H9 (cell line): ENCODE results near the gene KLHL1. TPM values are rescaled to one million over a fixed set of nuclear protein-coding genes. Genes with fewer than 3 reads are reported as not detected.

Experiments used
- DNase-seq: peaks from one replicate; pipeline ENCODE4 v3.0.0-alpha.2; 2017
- H2AFZ ChIP-seq: one replicate; pipeline ENCODE4 v1.6.1; 2013; ENCODE audit warnings: mild to moderate bottlenecking, low read length, control low read depth, moderate library complexity
- H2AK5ac ChIP-seq: 2 replicates; pipeline ENCODE4 v1.6.1; 2013; ENCODE audit warnings: low read length, control low read depth, mixed read lengths; ENCODE audit not compliant: insufficient read length
- H2BK120ac ChIP-seq: one replicate; pipeline ENCODE4 v1.6.1; 2013; ENCODE audit warnings: low read depth, mild to moderate bottlenecking, low read length, control low read depth, inconsistent platforms; ENCODE audit not compliant: poor library complexity, severe bottlenecking
- H2BK12ac ChIP-seq: 2 replicates; pipeline ENCODE4 v1.6.1; 2013; ENCODE audit warnings: low read length, control low read depth, mixed read lengths, low read depth; ENCODE audit not compliant: insufficient read length
- H2BK15ac ChIP-seq: 2 replicates; pipeline ENCODE4 v1.6.1; 2013; ENCODE audit warnings: low read depth, low read length, control low read depth
- H2BK20ac ChIP-seq: one replicate; pipeline ENCODE4 v1.6.1; 2013; ENCODE audit warnings: low read depth, mild to moderate bottlenecking, low read length, control low read depth, inconsistent platforms; ENCODE audit not compliant: poor library complexity, severe bottlenecking
- H2BK5ac ChIP-seq: 2 replicates; pipeline ENCODE4 v1.6.1; 2013; ENCODE audit warnings: low read length, control low read depth, mixed read lengths; ENCODE audit not compliant: insufficient read length
- H3K14ac ChIP-seq: 2 replicates; pipeline ENCODE4 v1.6.1; 2013; ENCODE audit warnings: low read length, control low read depth; ENCODE audit not compliant: insufficient read depth
- H3K18ac ChIP-seq: 2 replicates; pipeline ENCODE4 v1.6.1; 2013; ENCODE audit warnings: low read depth, mild to moderate bottlenecking, mixed read lengths, low read length, control low read depth; ENCODE audit not compliant: insufficient read length
- H3K23ac ChIP-seq: 2 replicates; pipeline ENCODE4 v1.6.1; 2013; ENCODE audit warnings: low read length, control low read depth, mixed read lengths, low read depth; ENCODE audit not compliant: insufficient read length
- H3K23me2 ChIP-seq: 2 replicates; pipeline ENCODE4 v1.6.1; 2013; ENCODE audit warnings: low read depth, mild to moderate bottlenecking, mixed read lengths, low read length, control low read depth; ENCODE audit not compliant: insufficient read length, poor library complexity, severe bottlenecking
- H3K27ac ChIP-seq: 2 replicates; pipeline ENCODE4 v1.5.1; 2013; ENCODE audit warnings: low read length, control low read depth, mixed read lengths, low read depth; ENCODE audit not compliant: insufficient read length
- H3K27me3 ChIP-seq: 2 replicates; pipeline ENCODE4 v1.6.1; 2013; ENCODE audit warnings: low read length, control low read depth, inconsistent platforms; ENCODE audit not compliant: insufficient read depth
- H3K4ac ChIP-seq: 2 replicates; pipeline ENCODE4 v1.6.1; 2013; ENCODE audit warnings: low read depth, mild to moderate bottlenecking, control low read depth, inconsistent platforms, low read length, moderate library complexity
- H3K4me1 ChIP-seq: 2 replicates; pipeline ENCODE4 v1.6.1; 2013; ENCODE audit warnings: low read length, control low read depth, inconsistent platforms; ENCODE audit not compliant: insufficient read depth
- H3K4me2 ChIP-seq: 2 replicates; pipeline ENCODE4 v1.6.1; 2013; ENCODE audit warnings: low read length, control low read depth, mixed read lengths; ENCODE audit not compliant: insufficient read length, insufficient read depth
- H3K56ac ChIP-seq: 2 replicates; pipeline ENCODE4 v1.6.1; 2013; ENCODE audit warnings: low read depth, mild to moderate bottlenecking, mixed read lengths, low read length, control low read depth; ENCODE audit not compliant: insufficient read length
- H3K79me1 ChIP-seq: 2 replicates; pipeline ENCODE4 v1.6.1; 2013; ENCODE audit warnings: low read depth, mild to moderate bottlenecking, moderate library complexity, low read length, control low read depth, inconsistent platforms; ENCODE audit not compliant: insufficient read depth, poor library complexity, severe bottlenecking
- H3K79me2 ChIP-seq: 2 replicates; pipeline ENCODE4 v1.6.1; 2013; ENCODE audit warnings: low read length, control low read depth, inconsistent platforms; ENCODE audit not compliant: insufficient read depth
- H3K9ac ChIP-seq: 2 replicates; pipeline ENCODE4 v1.6.1; 2013; ENCODE audit warnings: low read length, control low read depth, mixed read lengths; ENCODE audit not compliant: insufficient read length; ENCODE audit errors: extremely low read depth
- H3K9me3 ChIP-seq: one replicate; pipeline ENCODE4 v1.6.1; 2013; ENCODE audit warnings: low read depth, low read length, inconsistent platforms; ENCODE audit not compliant: control insufficient read depth
- H3T11ph ChIP-seq: one replicate; pipeline ENCODE4 v1.6.1; 2013; ENCODE audit warnings: mild to moderate bottlenecking, low read length, control low read depth, inconsistent platforms
- H4K20me1 ChIP-seq: one replicate; pipeline ENCODE4 v1.6.1; 2013; ENCODE audit not compliant: control insufficient read depth, insufficient read length, insufficient read depth
- H4K5ac ChIP-seq: 2 replicates; pipeline ENCODE4 v1.6.1; 2013; ENCODE audit warnings: low read depth, mild to moderate bottlenecking, mixed read lengths, low read length, control low read depth; ENCODE audit not compliant: insufficient read length
- H4K8ac ChIP-seq: replicated peaks from 2 replicates; pipeline ENCODE4 v1.6.1; 2013; ENCODE audit warnings: low read length, control low read depth, mixed read lengths, low read depth; ENCODE audit not compliant: insufficient read length
- H4K91ac ChIP-seq: 2 replicates; pipeline ENCODE4 v1.6.1; 2013; ENCODE audit warnings: low read depth, mild to moderate bottlenecking, moderate library complexity, mixed read lengths, low read length, control low read depth; ENCODE audit not compliant: insufficient read length
- H3K27ac Mint-ChIP-seq, 3 experiments: 2 replicates in 2 of 3; 3 replicates in 1 of 3; pipeline ENCODE4 v1.8.0; 2020 to 2021; ENCODE audit warnings: mixed read lengths in 3 of 3, mild to moderate bottlenecking in 1 of 3, moderate library complexity in 1 of 3
- H3K27me3 Mint-ChIP-seq: 2 replicates; pipeline ENCODE4 v1.8.0; 2021; ENCODE audit warnings: low read depth, mild to moderate bottlenecking, moderate library complexity, mixed read lengths
- H3K36me3 Mint-ChIP-seq, 3 experiments: 2 replicates in 2 of 3; 3 replicates in 1 of 3; pipeline ENCODE4 v1.8.0; 2020 to 2021; ENCODE audit warnings: low read depth in 3 of 3, mixed read lengths in 3 of 3; ENCODE audit not compliant: insufficient read depth in 1 of 3
- H3K4me1 Mint-ChIP-seq, 2 experiments: 2 replicates each; pipeline ENCODE4 v1.8.0; 2020; ENCODE audit warnings: mixed read lengths in 2 of 2
- H3K4me3 Mint-ChIP-seq, 2 experiments: 2 replicates in 1 of 2; 3 replicates in 1 of 2; pipeline ENCODE4 v1.8.0; 2020 to 2021; ENCODE audit warnings: mild to moderate bottlenecking in 2 of 2, mixed read lengths in 2 of 2, moderate library complexity in 1 of 2
- H3K9me3 Mint-ChIP-seq, 2 experiments: 2 replicates in 1 of 2; 3 replicates in 1 of 2; pipeline ENCODE4 v1.8.0; 2020; ENCODE audit warnings: mild to moderate bottlenecking in 2 of 2, mixed read lengths in 2 of 2, moderate library complexity in 1 of 2
- WGBS: extraction: QIAGEN DNeasy Blood & Tissue Kit; methylation state at CpG from one replicate; pipeline ENCODE4 v1.1.7; 2013; ENCODE audit warnings: missing lambda C conversion rate, low lambda C conversion rate, mixed read lengths; ENCODE audit not compliant: insufficient read length; ENCODE audit errors: extremely low coverage; 5-methylcytosine and 5-hydroxymethylcytosine counted together
- total RNA-seq: library from RNA; stranded (reverse); gene quantifications from 2 replicates; pipeline ENCODE4 v1.2.1, GENCODE V29; 2021
- TF ChIP-seq, protein P1 (sequence below): fragments of 200-600 bp; sonication (generic); conservative IDR thresholded peaks from 3 replicates; pipeline ENCODE4 v1.8.0; 2021; ENCODE audit warnings: antibody characterized with exemption, mild to moderate bottlenecking

Gene KLHL1
- total RNA-seq, 1 experiment from 2014 or later: not detected

DNA sequence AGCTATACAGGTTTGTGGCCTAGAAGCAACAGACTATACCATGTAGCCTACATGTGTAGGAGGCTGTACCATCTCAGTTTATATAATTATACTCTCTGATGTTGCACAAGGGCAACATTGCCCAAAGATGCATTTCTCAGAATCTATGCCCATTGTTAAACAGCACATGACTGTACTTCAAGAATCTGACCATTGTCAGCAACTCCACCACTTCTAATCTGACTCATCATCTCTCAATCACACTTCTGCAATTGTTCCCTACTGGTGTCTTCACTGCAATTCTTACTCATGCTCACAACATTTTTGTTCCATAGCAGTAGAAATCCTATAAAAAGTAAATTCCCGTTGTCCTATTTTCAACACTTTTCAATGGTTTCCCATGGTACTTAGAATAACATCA lies 64.6 kb downstream of the KLHL1 start:
- no peak overlapping the region for H2AK5ac ChIP-seq
- H2BK15ac ChIP-seq: no peak overlapping the region
- H3K4me1 Mint-ChIP-seq: no peaks in the 10 kb centered on the region
- H3K4me2 ChIP-seq: no peak overlapping the region
- WGBS: no CpG with 5 or more reads among the region's 1 CpG
- no peak overlapping the region for H3K4ac ChIP-seq
- H3K14ac ChIP-seq: no peak overlapping the region; the same call in 1 of the 2 replicates
- no peak overlapping the region for H3K18ac ChIP-seq
- no peak overlapping the region for H2BK12ac ChIP-seq
- TF ChIP-seq, protein P1, sequence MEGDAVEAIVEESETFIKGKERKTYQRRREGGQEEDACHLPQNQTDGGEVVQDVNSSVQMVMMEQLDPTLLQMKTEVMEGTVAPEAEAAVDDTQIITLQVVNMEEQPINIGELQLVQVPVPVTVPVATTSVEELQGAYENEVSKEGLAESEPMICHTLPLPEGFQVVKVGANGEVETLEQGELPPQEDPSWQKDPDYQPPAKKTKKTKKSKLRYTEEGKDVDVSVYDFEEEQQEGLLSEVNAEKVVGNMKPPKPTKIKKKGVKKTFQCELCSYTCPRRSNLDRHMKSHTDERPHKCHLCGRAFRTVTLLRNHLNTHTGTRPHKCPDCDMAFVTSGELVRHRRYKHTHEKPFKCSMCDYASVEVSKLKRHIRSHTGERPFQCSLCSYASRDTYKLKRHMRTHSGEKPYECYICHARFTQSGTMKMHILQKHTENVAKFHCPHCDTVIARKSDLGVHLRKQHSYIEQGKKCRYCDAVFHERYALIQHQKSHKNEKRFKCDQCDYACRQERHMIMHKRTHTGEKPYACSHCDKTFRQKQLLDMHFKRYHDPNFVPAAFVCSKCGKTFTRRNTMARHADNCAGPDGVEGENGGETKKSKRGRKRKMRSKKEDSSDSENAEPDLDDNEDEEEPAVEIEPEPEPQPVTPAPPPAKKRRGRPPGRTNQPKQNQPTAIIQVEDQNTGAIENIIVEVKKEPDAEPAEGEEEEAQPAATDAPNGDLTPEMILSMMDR: no peak
- H3K23me2 ChIP-seq: no peaks in the 10 kb centered on the region
- no peaks in the 10 kb centered on the region for H3K36me3 Mint-ChIP-seq
- no peak overlapping the region for H4K8ac ChIP-seq
- H3K23ac ChIP-seq: no peak overlapping the region
- no peak overlapping the region; a peak in 1 of 7 replicates for H3K27ac Mint-ChIP-seq
- no peak overlapping the region for H3K9ac ChIP-seq
- H3K9me3 Mint-ChIP-seq: no peaks in the 10 kb centered on the region
- H2BK5ac ChIP-seq: no peak overlapping the region
- H3K56ac ChIP-seq: no peak overlapping the region
- H3K4me3 Mint-ChIP-seq: no peak overlapping the region
- no peaks in the 10 kb centered on the region for H3K79me1 ChIP-seq
- H3K27ac ChIP-seq: no peak overlapping the region
- no peak for DNase-seq
- H4K20me1 ChIP-seq: no peaks in the 10 kb centered on the region
- no peaks in the 10 kb centered on the region; the same call in 1 of the 2 replicates for H3K4me1 ChIP-seq
- no peak overlapping the region for H2AFZ ChIP-seq
- no peaks in the 10 kb centered on the region for H3K27me3 ChIP-seq
- H2BK120ac ChIP-seq: no peak overlapping the region
- H3K9me3 ChIP-seq: no peaks in the 10 kb centered on the region
- no peak overlapping the region for H2BK20ac ChIP-seq
- no peak overlapping the region for H3T11ph ChIP-seq
- H3K79me2 ChIP-seq: no peaks in the 10 kb centered on the region
- H4K5ac ChIP-seq: no peak overlapping the region
- H3K27me3 Mint-ChIP-seq: no peaks in the 10 kb centered on the region
- H4K91ac ChIP-seq: no peak overlapping the region
